ENCODE measurements around the gene DPCD.
A peak's percentile ranks its signal among the peaks of the same experiment; 100 is the strongest.
"Not testable (repeated sequence)": the region's sequence is repeated elsewhere in the genome, so short reads cannot be mapped to it uniquely, and the experiment has no call there.

DPCD gene

DNA sequence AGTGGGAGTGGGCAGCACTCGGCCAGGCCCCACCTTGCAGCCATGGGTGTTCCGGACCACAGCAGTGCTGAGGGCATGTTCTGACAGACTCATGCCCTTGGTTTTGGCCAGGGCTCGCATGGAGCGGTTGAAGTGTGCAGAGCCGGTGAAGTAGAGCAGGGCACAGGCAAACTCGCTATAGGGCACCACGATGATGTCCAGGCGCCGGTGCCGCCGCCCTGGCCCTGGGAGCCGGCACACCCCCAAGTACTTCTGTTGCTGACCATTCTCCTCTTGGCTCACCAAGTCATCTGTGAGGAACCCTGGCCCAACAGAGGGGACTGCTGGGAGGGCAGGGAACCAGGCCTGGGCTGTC, 8.6 kb upstream of the DPCD start:
- Mint-ChIP-seq H3K27me3 (no peaks in the 10 kb centered on the region), H3K4me1 (peaks cover 3% of the 10 kb centered on the region), H3K27ac (ENCODE audit: low read depth) (no peak overlapping the region), H3K36me3 (ENCODE audit: insufficient read depth) (peaks cover 7% of the 10 kb centered on the region), H3K9me3 (no peaks in the 10 kb centered on the region), H3K4me3 (no peak overlapping the region)
- DNase-seq (ENCODE audit: low spot score in 2 of 2) (no peak), ATAC-seq (replicated peaks; ENCODE audit: extremely low read depth, poor library complexity, severe bottlenecking) (no peak)

- no peak overlapping the region for H3K27ac Mint-ChIP-seq (ENCODE audit: low read depth)
- H3K27me3 Mint-ChIP-seq = no peaks in the 10 kb centered on the region
- peaks cover 10% of the 10 kb centered on the region for H3K36me3 Mint-ChIP-seq (ENCODE audit: insufficient read depth)
- H3K9me3 Mint-ChIP-seq = no peaks in the 10 kb centered on the region
- no peak for DNase-seq (ENCODE audit: low spot score in 2 of 2)
- H3K4me1 Mint-ChIP-seq = peaks cover 11% of the 10 kb centered on the region
- H3K4me3 Mint-ChIP-seq = no peak overlapping the region
- no peak for ATAC-seq (replicated peaks; ENCODE audit: extremely low read depth, poor library complexity, severe bottlenecking)
These were observed 7.4 kb upstream of the DPCD start for GRCh38 chr10:101580486-101581399.

DNA sequence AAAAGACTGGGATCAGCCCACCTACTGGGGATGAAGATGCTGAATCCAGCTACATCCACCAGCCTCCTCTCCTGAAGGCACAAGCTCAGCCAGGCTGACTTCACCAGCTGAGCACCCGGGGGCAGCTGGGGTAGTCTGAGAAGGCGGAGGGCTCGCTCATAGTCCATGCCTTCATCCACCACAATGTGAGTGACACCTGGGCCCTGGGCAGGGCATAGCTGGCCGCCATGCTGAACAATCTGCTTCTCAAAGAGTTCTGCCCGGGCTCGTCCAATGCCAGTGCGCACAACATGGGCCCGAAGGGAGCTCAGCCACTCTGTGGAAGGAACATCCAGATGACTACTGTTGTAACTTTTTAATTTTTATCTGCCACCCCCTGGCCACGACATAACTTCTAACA, 2.3 kb upstream of the DPCD start:
- Mint-ChIP-seq H3K9me3 (no peaks in the 10 kb centered on the region), H3K4me1 (peaks cover 40% of the 10 kb centered on the region), H3K27me3 (no peaks in the 10 kb centered on the region), H3K27ac (ENCODE audit: low read depth) (no peak overlapping the region), H3K36me3 (ENCODE audit: insufficient read depth) (peaks cover 21% of the 10 kb centered on the region), H3K4me3 (no peak overlapping the region)
- DNase-seq (ENCODE audit: low spot score in 2 of 2) = no peak
- no peak for ATAC-seq (replicated peaks; ENCODE audit: extremely low read depth, poor library complexity, severe bottlenecking)

GRCh38 chr10:101588879-101589278, 758 bp downstream of the DPCD start:
- Mint-ChIP-seq H3K4me1 (peaks cover 40% of the 10 kb centered on the region), H3K36me3 (ENCODE audit: insufficient read depth) (peaks cover 18% of the 10 kb centered on the region), H3K27ac (ENCODE audit: low read depth) (no peak overlapping the region), H3K9me3 (no peaks in the 10 kb centered on the region), H3K27me3 (no peaks in the 10 kb centered on the region), H3K4me3 (peak overlapping the region; percentile 94)
- ATAC-seq (replicated peaks; ENCODE audit: extremely low read depth, poor library complexity, severe bottlenecking) = no peak
- no peak for DNase-seq (ENCODE audit: low spot score in 2 of 2)

DNA sequence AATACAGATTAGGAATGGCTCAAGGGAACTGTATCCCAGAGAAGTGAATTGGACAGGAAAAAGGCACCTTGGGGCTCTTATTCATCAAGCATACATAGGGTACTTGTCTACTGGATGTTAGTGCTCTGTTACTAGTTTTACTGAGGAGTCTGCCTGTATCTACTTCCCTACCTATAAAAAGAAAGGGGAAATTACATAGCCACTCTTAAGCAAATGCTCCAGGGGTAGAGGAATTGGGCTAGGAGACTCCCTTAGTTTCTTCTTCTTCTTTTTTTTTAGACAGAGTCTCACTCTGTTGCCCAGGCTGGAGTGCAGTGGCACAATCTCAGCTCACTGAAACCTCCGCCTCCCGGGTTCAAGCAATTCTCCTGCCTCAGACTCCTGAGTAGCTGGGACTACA, 5.2 kb downstream of the DPCD start:
- not testable (repeated sequence) for H3K27ac Mint-ChIP-seq (ENCODE audit: low read depth); H3K36me3 Mint-ChIP-seq (ENCODE audit: insufficient read depth); H3K27me3 Mint-ChIP-seq; ATAC-seq (replicated peaks; ENCODE audit: extremely low read depth, poor library complexity, severe bottlenecking); H3K4me1 Mint-ChIP-seq; H3K4me3 Mint-ChIP-seq; DNase-seq (ENCODE audit: low spot score in 2 of 2); H3K9me3 Mint-ChIP-seq

- Mint-ChIP-seq H3K9me3 (no peaks in the 10 kb centered on the region), H3K27me3 (no peaks in the 10 kb centered on the region), H3K4me3 (no peak overlapping the region), H3K36me3 (ENCODE audit: insufficient read depth) (peaks cover 7% of the 10 kb centered on the region), H3K4me1 (no peaks in the 10 kb centered on the region), H3K27ac (ENCODE audit: low read depth) (no peak overlapping the region)
- ATAC-seq (replicated peaks; ENCODE audit: extremely low read depth, poor library complexity, severe bottlenecking) (no peak), DNase-seq (ENCODE audit: low spot score in 2 of 2) (no peak)
These were observed 7.7 kb downstream of the DPCD start for GRCh38 chr10:101595591-101596433.

DNA sequence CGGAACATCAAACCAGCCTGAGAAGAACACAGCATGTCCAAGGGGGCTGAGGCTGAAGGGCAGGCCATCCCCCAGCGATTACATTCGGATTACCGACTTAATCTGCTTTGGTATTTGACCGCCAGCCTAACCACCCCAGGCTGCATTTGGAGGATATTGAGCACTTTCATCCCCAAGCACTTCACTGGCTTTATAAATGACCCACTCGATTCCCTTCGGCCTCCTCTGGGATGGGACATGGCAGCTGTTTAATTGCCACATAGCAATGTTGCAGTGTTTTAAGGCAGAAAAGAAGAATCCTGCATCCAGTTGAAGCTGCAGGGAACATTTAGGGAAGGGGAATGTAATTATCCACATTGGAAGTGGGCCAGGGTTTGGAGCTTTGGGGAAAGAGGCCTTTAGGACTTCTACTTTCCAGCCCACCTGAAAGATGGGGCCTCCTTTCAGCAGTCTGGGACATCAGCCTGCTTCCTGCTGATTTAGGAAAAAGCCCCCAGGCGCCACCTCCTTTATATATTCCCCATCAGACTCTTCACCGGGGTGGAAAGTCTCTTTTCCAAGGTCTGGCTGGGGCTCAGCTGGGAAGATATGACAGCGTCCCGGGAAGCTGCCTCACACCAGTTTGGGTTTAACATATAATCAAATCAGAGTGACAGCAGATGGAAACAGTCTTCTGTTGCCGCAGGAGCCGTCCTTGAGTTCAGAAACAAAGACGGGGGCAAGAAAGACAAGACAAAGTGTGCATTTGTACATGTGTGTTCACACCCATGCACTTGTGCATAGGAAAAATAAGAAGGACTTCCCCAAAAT, 9.2 kb downstream of the DPCD start:
- Mint-ChIP-seq H3K27ac (ENCODE audit: low read depth) (no peak overlapping the region), H3K36me3 (ENCODE audit: insufficient read depth) (peaks cover 9% of the 10 kb centered on the region), H3K4me1 (no peaks in the 10 kb centered on the region), H3K9me3 (no peaks in the 10 kb centered on the region), H3K4me3 (no peak overlapping the region), H3K27me3 (no peaks in the 10 kb centered on the region)
- no peak for DNase-seq (ENCODE audit: low spot score in 2 of 2)
- ATAC-seq (replicated peaks; ENCODE audit: extremely low read depth, poor library complexity, severe bottlenecking) = no peak

GRCh38 chr10:101601541-101601940, 13.4 kb downstream of the DPCD start:
- H3K27me3 Mint-ChIP-seq = no peaks in the 10 kb centered on the region
- H3K4me1 Mint-ChIP-seq = no peaks in the 10 kb centered on the region
- ATAC-seq (replicated peaks; ENCODE audit: extremely low read depth, poor library complexity, severe bottlenecking) = no peak
- no peak overlapping the region for H3K27ac Mint-ChIP-seq (ENCODE audit: low read depth)
- H3K36me3 Mint-ChIP-seq (ENCODE audit: insufficient read depth) = peaks cover 17% of the 10 kb centered on the region
- H3K4me3 Mint-ChIP-seq = no peak overlapping the region
- H3K9me3 Mint-ChIP-seq = no peaks in the 10 kb centered on the region
- no peak for DNase-seq (ENCODE audit: low spot score in 2 of 2)

- peak; percentile 30 to 37 for DNase-seq (ENCODE audit: low spot score in 2 of 2)
- H3K27me3 Mint-ChIP-seq = no peaks in the 10 kb centered on the region
- no peaks in the 10 kb centered on the region for H3K9me3 Mint-ChIP-seq
- H3K4me1 Mint-ChIP-seq = no peaks in the 10 kb centered on the region
- H3K36me3 Mint-ChIP-seq (ENCODE audit: insufficient read depth) = peaks cover 13% of the 10 kb centered on the region
- ATAC-seq (replicated peaks; ENCODE audit: extremely low read depth, poor library complexity, severe bottlenecking) = no peak
- no peak overlapping the region for H3K4me3 Mint-ChIP-seq
- no peak overlapping the region for H3K27ac Mint-ChIP-seq (ENCODE audit: low read depth)
These were observed 14.8 kb downstream of the DPCD start for GRCh38 chr10:101602761-101603398.

GRCh38 chr10:101607124-101607523, 19.0 kb downstream of the DPCD start:
- peaks cover 10% of the 10 kb centered on the region for H3K4me1 Mint-ChIP-seq
- ATAC-seq (replicated peaks; ENCODE audit: extremely low read depth, poor library complexity, severe bottlenecking) (no peak), DNase-seq (ENCODE audit: low spot score in 2 of 2) (no peak)
- peak overlapping the region; percentile 10 for H3K27ac Mint-ChIP-seq (ENCODE audit: low read depth)
- no peaks in the 10 kb centered on the region for H3K27me3 Mint-ChIP-seq
- H3K9me3 Mint-ChIP-seq = no peaks in the 10 kb centered on the region
- H3K4me3 Mint-ChIP-seq = no peak overlapping the region
- peaks cover 25% of the 10 kb centered on the region for H3K36me3 Mint-ChIP-seq (ENCODE audit: insufficient read depth)

- ATAC-seq (replicated peaks; ENCODE audit: extremely low read depth, poor library complexity, severe bottlenecking) (no peak), DNase-seq (ENCODE audit: low spot score in 2 of 2) (no peak)
- Mint-ChIP-seq H3K36me3 (ENCODE audit: insufficient read depth) (peaks cover 22% of the 10 kb centered on the region), H3K4me1 (peaks cover 10% of the 10 kb centered on the region), H3K4me3 (no peak overlapping the region), H3K27me3 (no peaks in the 10 kb centered on the region), H3K9me3 (no peaks in the 10 kb centered on the region), H3K27ac (ENCODE audit: low read depth) (no peak overlapping the region)
These were observed 21.4 kb downstream of the DPCD start for GRCh38 chr10:101609481-101609880.
